IMR-90 (cell line): Measurements from ENCODE around the gene NOA1. TPM values are rescaled to one million over a fixed set of nuclear protein-coding genes. Genes with fewer than 3 reads are reported as not detected.

Experiments used
- ATAC-seq: fragments of 200-7000 bp; cut with Tn5 transposase; 2 replicates; pipeline ENCODE4 v1.9.1; 2020; ENCODE audit warnings: low read depth, mild to moderate bottlenecking, moderate library complexity
- BruUV-seq: library from RNA; stranded (reverse); fragments of 400-500 nt; replicated peaks from 2 replicates; lab custom pipeline; 2021; lab: Mats Ljungman, UMichigan
- CTCF ChIA-PET: fragments of 300-600 bp; formaldehyde crosslinking; extraction: SDS; loops from one replicate; lab custom pipeline; 2021; ENCODE audit warnings: antibody characterized with exemption; lab: Yijun Ruan, JAX
- POLR2A ChIA-PET: fragments of 300-600 bp; sonication (Branson Sonifier 250); formaldehyde crosslinking; loops from one replicate; lab custom pipeline; 2022; ENCODE audit warnings: antibody characterized with exemption; ENCODE audit not compliant: unreplicated experiment; lab: Charles Lee
- DNase-seq: peaks from one replicate; pipeline ENCODE4 v3.0.0; 2013
- H2AFZ ChIP-seq: replicated peaks from 2 replicates; pipeline ENCODE3; 2013; ENCODE audit warnings: low read length, mild to moderate bottlenecking; ENCODE audit not compliant: poor library complexity
- H2AK5ac ChIP-seq: 2 replicates; pipeline ENCODE4 v1.6.1; 2013; ENCODE audit warnings: low read depth, low read length, inconsistent platforms
- H2AK9ac ChIP-seq: replicated peaks from 2 replicates; pipeline ENCODE3; 2013; ENCODE audit warnings: mild to moderate bottlenecking, low read depth, low read length, moderate library complexity; ENCODE audit not compliant: poor library complexity
- H2BK120ac ChIP-seq: 2 replicates; pipeline ENCODE4 v1.6.1; 2013; ENCODE audit warnings: low read depth, low read length, inconsistent platforms
- H2BK15ac ChIP-seq: 3 replicates; pipeline ENCODE4 v1.6.1; 2013; ENCODE audit warnings: low read depth, low read length, inconsistent platforms
- H2BK20ac ChIP-seq: 2 replicates; pipeline ENCODE4 v1.6.1; 2013; ENCODE audit warnings: low read depth, mild to moderate bottlenecking, inconsistent platforms, low read length, moderate library complexity
- H2BK5ac ChIP-seq: 2 replicates; pipeline ENCODE4 v1.6.1; 2013; ENCODE audit warnings: mild to moderate bottlenecking, low read depth, low read length, inconsistent platforms; ENCODE audit not compliant: poor library complexity, severe bottlenecking
- H3K14ac ChIP-seq: replicated peaks from 2 replicates; pipeline ENCODE4 v1.6.1; 2013; ENCODE audit warnings: low read depth, low read length, inconsistent platforms
- H3K18ac ChIP-seq: 2 replicates; pipeline ENCODE4 v1.6.1; 2013; ENCODE audit warnings: low read depth, low read length, control low read depth
- H3K23ac ChIP-seq: 2 replicates; pipeline ENCODE4 v1.6.1; 2013; ENCODE audit warnings: low read depth, low read length, inconsistent platforms
- H3K27ac ChIP-seq: 2 replicates; pipeline ENCODE4 v1.5.1; 2013; ENCODE audit warnings: mild to moderate bottlenecking, control low read depth, low read length; ENCODE audit not compliant: insufficient read depth
- H3K27me3 ChIP-seq: 2 replicates; pipeline ENCODE4 v1.6.1; 2013; ENCODE audit warnings: low read length; ENCODE audit not compliant: control insufficient read depth, insufficient read depth
- H3K36me3 ChIP-seq: 2 replicates; pipeline ENCODE4 v1.6.1; 2013; ENCODE audit warnings: low read length, mixed read lengths; ENCODE audit not compliant: control insufficient read depth, insufficient read depth
- H3K4ac ChIP-seq: 2 replicates; pipeline ENCODE4 v1.6.1; 2013; ENCODE audit warnings: low read depth, low read length, inconsistent platforms
- H3K4me1 ChIP-seq: 2 replicates; pipeline ENCODE4 v1.6.1; 2013; ENCODE audit warnings: low read length, mixed read lengths; ENCODE audit not compliant: control insufficient read depth, insufficient read depth
- H3K4me2 ChIP-seq: 2 replicates; pipeline ENCODE4 v1.6.1; 2013; ENCODE audit warnings: low read depth, mild to moderate bottlenecking, control low read depth, low read length, moderate library complexity
- H3K4me3 ChIP-seq: 2 replicates; pipeline ENCODE4 v1.5.1; 2013; ENCODE audit warnings: low read depth, mild to moderate bottlenecking, control low read depth, low read length, moderate library complexity; ENCODE audit not compliant: insufficient read depth
- H3K56ac ChIP-seq: 2 replicates; pipeline ENCODE4 v1.6.1; 2013; ENCODE audit warnings: low read length, inconsistent platforms; ENCODE audit not compliant: insufficient read depth; ENCODE audit errors: extremely low read depth
- H3K79me1 ChIP-seq, 2 experiments: 2 replicates each; pipeline ENCODE4 v1.6.1; 2013; ENCODE audit warnings: low read length in 2 of 2, inconsistent platforms in 1 of 2, low read depth in 1 of 2
- H3K9ac ChIP-seq: 2 replicates; pipeline ENCODE4 v1.6.1; 2013; ENCODE audit warnings: low read depth, low read length, control low read depth
- H3K9me1 ChIP-seq: 2 replicates; pipeline ENCODE4 v1.6.1; 2013; ENCODE audit warnings: low read length, inconsistent platforms; ENCODE audit not compliant: insufficient read depth
- H3K9me3 ChIP-seq: 2 replicates; pipeline ENCODE4 v1.6.1; 2013; ENCODE audit warnings: low read length; ENCODE audit not compliant: control insufficient read depth, insufficient read depth
- H4K20me1 ChIP-seq: 2 replicates; pipeline ENCODE4 v1.6.1; 2013; ENCODE audit warnings: low read length, inconsistent platforms; ENCODE audit not compliant: insufficient read depth
- H4K5ac ChIP-seq: 2 replicates; pipeline ENCODE4 v1.6.1; 2013; ENCODE audit warnings: mild to moderate bottlenecking, low read depth, low read length, control low read depth
- H4K8ac ChIP-seq, 2 experiments: 2 replicates each; pipeline ENCODE4 v1.6.1; 2013; ENCODE audit warnings: low read depth in 2 of 2, low read length in 2 of 2, control low read depth in 1 of 2, inconsistent platforms in 1 of 2
- H4K91ac ChIP-seq: 2 replicates; pipeline ENCODE4 v1.6.1; 2013; ENCODE audit warnings: low read depth, low read length, inconsistent platforms; ENCODE audit not compliant: insufficient read depth
- CEBPB ChIP-seq: IDR thresholded peaks from 2 replicates; pipeline ENCODE4 v1.6.1; 2012; ENCODE audit warnings: low read depth, low read length, improper control_type of control experiment
- USF2 ChIP-seq: fragments of 150-350 bp; IDR thresholded peaks from 2 replicates; pipeline ENCODE4 v1.6.1; 2017; ENCODE audit warnings: mild to moderate bottlenecking, antibody characterized with exemption, low read length, low read depth
- WGBS, 2 experiments: methylation state at CpG; one replicate each; pipeline versions ENCODE4 v1.1.5 to v1.1.7; 2013; ENCODE audit warnings: missing lambda C conversion rate in 2 of 2; ENCODE audit not compliant: insufficient read length in 1 of 2; ENCODE audit errors: extremely low coverage in 2 of 2; 5-methylcytosine and 5-hydroxymethylcytosine counted together
- dilution Hi-C: fragments of 300-500 bp; cut with HindIII; formaldehyde crosslinking; loops from one replicate; pipeline ENCODE4 v1.14.3; 2018; ENCODE audit warnings: low sequenced_read_pairs; ENCODE audit not compliant: unreplicated experiment
- in situ Hi-C: fragments of 300-500 bp; cut with MboI; formaldehyde crosslinking; loops from 3 replicates; pipeline ENCODE4 v1.14.3; 2019; ENCODE audit warnings: low sequenced_read_pairs, inconsistent platforms, mixed read lengths
- intact Hi-C: fragments of 100-400 bp; cut with micrococcal nuclease; formaldehyde crosslinking; loops from 2 replicates; pipeline ENCODE4 v1.10.0; 2022
- polyA plus RNA-seq, 3 experiments: library from polyadenylated mRNA; depleted of rRNA; stranded (reverse); fragments of >200 nt; gene quantifications; 2 replicates each; pipeline ENCODE4 v1.2.3, GENCODE V29; 2012; ENCODE audit warnings: low replicate concordance in 1 of 3
- total RNA-seq: library from RNA; depleted of rRNA; stranded (reverse); fragments of >200 nt; gene quantifications from 2 replicates; pipeline ENCODE4 v1.2.3, GENCODE V29; 2012

NOA1 gene
- total and polyA plus RNA-seq, 2 of the 4 experiments (the other 2 are of a cell fraction), result 10.4 to 10.8 TPM

- in situ Hi-C loops, result no loop called here
Observed at GRCh38 chr4:56986192-56986591, 8.8 kb upstream of the NOA1 start.

More at GRCh38 chr4:56986192-56986591, 8.8 kb upstream of the NOA1 start:
- Histone ChIP-seq H3K9ac (no peak overlapping the region), H3K4me2 (no peak overlapping the region), H3K4ac (no peak overlapping the region), H2BK20ac (no peak overlapping the region), H3K36me3 (peaks cover 29% of the 10 kb centered on the region), H2AFZ (no peak overlapping the region), H2AK5ac (no peak overlapping the region), H3K27ac (no peak overlapping the region), H3K4me3 (no peak overlapping the region), H3K56ac (no peak overlapping the region), H3K9me1 (peaks cover 7% of the 10 kb centered on the region), H2AK9ac (no peak overlapping the region), H4K8ac (no peak overlapping the region), H3K9me3 (no peaks in the 10 kb centered on the region), H3K4me1 (no peaks in the 10 kb centered on the region), H2BK120ac (no peak overlapping the region), H4K20me1 (peaks cover 50% of the 10 kb centered on the region), H2BK5ac (no peak overlapping the region), H3K79me1 (peaks cover 20 to 46% of the 10 kb centered on the region in 2 experiments), H2BK15ac (no peak overlapping the region), H3K23ac (no peak overlapping the region), H4K91ac (no peak overlapping the region), H3K27me3 (no peaks in the 10 kb centered on the region), H3K14ac (no peak overlapping the region), H3K18ac (no peak overlapping the region), H4K5ac (no peak overlapping the region)
- CTCF ChIA-PET, result no interaction called here
- peak; percentile 53; the same call in 1 of the 2 replicates for TF ChIP-seq CEBPB
- TF ChIP-seq USF2, result no peak
- intact Hi-C loops (no loop called here), dilution Hi-C loops (no loop called here)
- no TSS peak for BruUV-seq
- no peak for DNase-seq
- POLR2A ChIA-PET, result no interaction called here
- no peak for ATAC-seq
- WGBS, 2 experiments, result no CpG with 5 or more reads among the region's 1 CpG
